AG04450 (cell line): ENCODE measurements around the gene CEP295NL. TPM values are rescaled to one million over a fixed set of nuclear protein-coding genes. Genes with fewer than 3 reads are reported as not detected.
"Not testable (repeated sequence)": the region's sequence is repeated elsewhere in the genome, so short reads cannot be mapped to it uniquely, and the experiment has no call there.

ENCODE experiments used
- CTCF ChIA-PET: fragments of 300-600, 350-600 bp; formaldehyde crosslinking; extraction: SDS; loops from one replicate; lab custom pipeline; 2022; ENCODE audit warnings: antibody characterized with exemption, inconsistent platforms; lab: Charles Lee
- POLR2A ChIA-PET: fragments of 350-600 bp; formaldehyde crosslinking; extraction: SDS; loops from one replicate; lab custom pipeline; 2021; ENCODE audit warnings: antibody characterized with exemption, inconsistent platforms; lab: Yijun Ruan, JAX
- DNase-seq: peaks from one replicate; pipeline ENCODE4 v3.0.0-alpha.2; 2011; ENCODE audit warnings: low read depth, low spot score
- H3K27ac ChIP-seq: one replicate; pipeline ENCODE4 v1.5.1; 2012; ENCODE audit warnings: low read depth, low read length, control low read depth
- H3K27me3 ChIP-seq: one replicate; pipeline ENCODE4 v1.6.0; 2012; ENCODE audit warnings: low read length; ENCODE audit not compliant: control insufficient read depth, insufficient read depth
- H3K4me3 ChIP-seq: 2 replicates; pipeline ENCODE4 v1.5.1; 2011; ENCODE audit warnings: mild to moderate bottlenecking, low read depth, low read length, control low read depth
- H3K9me3 ChIP-seq: 2 replicates; pipeline ENCODE4 v1.5.1; 2012; ENCODE audit warnings: low read length; ENCODE audit not compliant: control insufficient read depth, insufficient read depth
- CTCF ChIP-seq: IDR thresholded peaks from 2 replicates; pipeline ENCODE4 v1.5.1; 2011; ENCODE audit warnings: low read depth, low read length, control low read depth, inconsistent platforms
- polyA plus RNA-seq: library from polyadenylated mRNA; depleted of rRNA; stranded (reverse); fragments of >200 nt; gene quantifications from 2 replicates; pipeline ENCODE4 v1.2.3, GENCODE V29; 2011

Gene CEP295NL
- polyA plus RNA-seq, 1 experiment, result 0.11 TPM

GRCh38 chr17:78947235-78948149, 44.5 kb upstream of the CEP295NL start:
- no peak for TF ChIP-seq CTCF
- Histone ChIP-seq H3K9me3 (peaks cover 17% of the 10 kb centered on the region), H3K27ac (no peak overlapping the region), H3K4me3 (no peak overlapping the region), H3K27me3 (no peaks in the 10 kb centered on the region)
- CTCF ChIA-PET, result interaction anchor here (2.2 kb wide), 1 partner anchor 23 kb away, joined by 6 read pairs; no protein-coding TSS in a partner anchor
- DNase-seq, result no peak
- POLR2A ChIA-PET, result no interaction called here

DNA sequence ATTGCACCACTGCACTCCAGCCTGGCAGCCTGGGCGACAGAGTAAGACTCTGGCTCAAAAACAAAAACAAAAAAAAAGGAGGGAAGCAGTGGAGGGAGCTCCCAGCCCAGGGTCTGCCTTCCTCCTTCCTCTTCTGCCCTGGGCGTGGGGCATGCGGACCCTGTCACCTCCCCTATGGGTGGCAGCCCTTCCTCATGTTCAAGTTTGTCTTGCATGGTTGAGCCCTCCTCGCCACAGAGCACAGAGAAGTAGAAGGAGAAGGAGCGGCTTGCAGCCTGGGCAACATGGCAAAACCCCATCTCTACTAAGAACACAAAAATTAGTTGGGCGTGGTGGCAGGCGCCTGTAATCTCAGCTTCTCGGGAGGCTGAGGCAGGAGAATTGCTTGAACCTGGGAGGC, 43.6 kb upstream of the CEP295NL start:
- Histone ChIP-seq H3K4me3 (no peak overlapping the region), H3K27me3 (no peaks in the 10 kb centered on the region), H3K9me3 (peaks cover 14% of the 10 kb centered on the region), H3K27ac (no peak overlapping the region)
- no peak for DNase-seq
- no peak for TF ChIP-seq CTCF
- CTCF ChIA-PET, result no interaction called here
- POLR2A ChIA-PET, result no interaction called here

GRCh38 chr17:78946131-78946530, 43.1 kb upstream of the CEP295NL start:
- Histone ChIP-seq H3K27me3 (no peaks in the 10 kb centered on the region), H3K9me3 (peaks cover 13% of the 10 kb centered on the region), H3K4me3 (no peak overlapping the region), H3K27ac (no peak overlapping the region)
- DNase-seq, result no peak
- CTCF ChIA-PET, result no interaction called here
- TF ChIP-seq CTCF, result no peak
- POLR2A ChIA-PET, result no interaction called here

- CTCF ChIA-PET, result interaction anchor here (0.7 kb wide), 1 partner anchor 25 kb away, joined by 3 read pairs; no protein-coding TSS in a partner anchor
- DNase-seq, H3K27ac ChIP-seq, POLR2A ChIA-PET, H3K9me3 ChIP-seq, H3K4me3 ChIP-seq, H3K27me3 ChIP-seq: not testable (repeated sequence)
These were observed 42.5 kb upstream of the CEP295NL start for GRCh38 chr17:78945455-78945854.

DNA sequence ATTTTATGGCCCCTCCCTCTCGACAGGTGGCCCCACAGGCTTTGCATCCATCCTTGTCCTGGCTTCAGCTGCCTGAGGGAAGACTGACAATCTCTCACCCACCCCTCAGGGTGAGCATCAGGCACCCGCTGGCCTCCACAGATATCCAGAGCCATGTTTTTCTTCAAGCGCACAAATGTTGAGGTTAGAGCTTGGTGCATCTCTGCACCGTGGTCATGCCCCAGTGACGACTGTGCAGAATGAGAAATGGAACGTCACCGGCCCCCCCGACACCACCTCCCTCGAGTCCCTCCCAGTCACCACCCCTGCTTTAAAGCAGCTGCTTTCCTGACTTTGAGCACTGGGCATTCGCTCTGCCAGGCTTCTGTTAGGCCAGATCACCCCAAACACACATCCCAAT, 42.0 kb upstream of the CEP295NL start:
- CTCF ChIA-PET, result interaction anchor here (0.7 kb wide), 1 partner anchor 25 kb away, joined by 3 read pairs; no protein-coding TSS in a partner anchor
- TF ChIP-seq CTCF, result no peak
- H3K9me3 ChIP-seq, result peaks cover 2% of the 10 kb centered on the region; the same call in 1 of the 2 replicates

More for the DNA sequence above, 42.0 kb upstream of the CEP295NL start:
- H3K27ac ChIP-seq, result no peak overlapping the region
- no peak for DNase-seq
- POLR2A ChIA-PET, result no interaction called here
- H3K27me3 ChIP-seq, result no peaks in the 10 kb centered on the region
- no peak overlapping the region for H3K4me3 ChIP-seq
